ENCODE results near the gene LCN6. TPM values are rescaled to one million over a fixed set of nuclear protein-coding genes. Genes with fewer than 3 reads are reported as not detected.

LCN6 gene
- total and polyA plus RNA-seq, 9 of the 15 experiments (the other 6 are each of a cell fraction or from before 2014, with no cell fraction given) = 0.10 to 0.45 (median 0.37) TPM; not detected in 5

- TF ChIP-seq CXXC5 (CRISPR knock-in tag; IDR thresholded peaks at IDR 0.05) (0 out of 2 replicates have a peak, but pooled peaks have one; percentile 11), HBP1 (CRISPR knock-in tag; IDR thresholded peaks at IDR 0.05) (no peak), ZKSCAN3 (CRISPR knock-in tag; IDR thresholded peaks at IDR 0.05) (0 out of 2 replicates have a peak, but pooled peaks have one; percentile 48), KLF1 (tag; IDR thresholded peaks at IDR 0.05) (0 out of 2 replicates have a peak, but pooled peaks have one; percentile 23), BHLHE40 (IDR thresholded peaks at IDR 0.05; ENCODE audit: low read length) (no peak), CHD7 (IDR thresholded peaks at IDR 0.05; ENCODE audit: low read depth, low read length) (no peak), NR2C1 (IDR thresholded peaks at IDR 0.05) (no peak), NR2C1 (tag; IDR thresholded peaks at IDR 0.05) (no peak), MAZ (CRISPR knock-in tag; conservative IDR thresholded peaks at IDR 0.05 in 1 of 2, IDR thresholded peaks at IDR 0.05 in 1 of 2) (0 out of 4 replicates have a peak, but pooled peaks of 1 of the 2 experiments have one; percentile 20), ZBTB9 (CRISPR knock-in tag; IDR thresholded peaks at IDR 0.05) (0 out of 2 replicates have a peak, but pooled peaks have one; percentile 22)
- TF ChIP-seq, protein P1, sequence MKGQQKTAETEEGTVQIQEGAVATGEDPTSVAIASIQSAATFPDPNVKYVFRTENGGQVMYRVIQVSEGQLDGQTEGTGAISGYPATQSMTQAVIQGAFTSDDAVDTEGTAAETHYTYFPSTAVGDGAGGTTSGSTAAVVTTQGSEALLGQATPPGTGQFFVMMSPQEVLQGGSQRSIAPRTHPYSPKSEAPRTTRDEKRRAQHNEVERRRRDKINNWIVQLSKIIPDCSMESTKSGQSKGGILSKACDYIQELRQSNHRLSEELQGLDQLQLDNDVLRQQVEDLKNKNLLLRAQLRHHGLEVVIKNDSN (CRISPR knock-in tag; IDR thresholded peaks at IDR 0.05) = peak; percentile 28; the same call in 1 of the 2 replicates
Observed at GRCh38 chr9:136793086-136793946, 45.0 kb upstream of the LCN6 start (continued).

Data from K562 (cell line).